GM19468 (cell line): ENCODE results near the gene CDH4.
"Not testable (repeated sequence)": the region's sequence is repeated elsewhere in the genome, so short reads cannot be mapped to it uniquely, and the experiment has no call there.

Experiments used
- ATAC-seq: cut with Tn5 transposase; IDR thresholded peaks from one replicate; pipeline ENCODE4 v1.9.1; 2021; ENCODE audit warnings: mild to moderate bottlenecking, moderate library complexity, moderate number of reproducible peaks; ENCODE audit not compliant: unreplicated experiment; ENCODE audit errors: extremely low read depth

Gene CDH4

DNA sequence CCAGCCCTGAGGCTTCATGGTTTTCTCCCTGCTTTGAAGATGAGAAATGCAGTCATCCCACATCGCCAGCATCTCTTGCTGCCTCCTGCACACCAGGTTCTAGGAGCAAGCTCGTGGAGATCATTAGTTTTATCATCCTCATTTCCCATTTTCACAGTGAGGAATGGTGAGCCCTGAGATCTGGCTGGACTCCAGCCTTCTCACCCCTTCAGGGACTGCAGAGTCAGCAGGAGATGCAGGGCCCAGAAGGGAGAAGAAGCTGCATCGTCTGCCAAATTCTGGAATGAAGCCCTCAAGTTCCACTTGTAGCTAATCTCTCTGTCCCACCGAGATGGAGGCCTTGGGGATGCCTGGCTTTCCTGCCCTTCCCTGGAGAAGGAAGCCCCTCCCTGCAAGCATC lies 596.8 kb downstream of the CDH4 start:
- no peak for ATAC-seq

DNA sequence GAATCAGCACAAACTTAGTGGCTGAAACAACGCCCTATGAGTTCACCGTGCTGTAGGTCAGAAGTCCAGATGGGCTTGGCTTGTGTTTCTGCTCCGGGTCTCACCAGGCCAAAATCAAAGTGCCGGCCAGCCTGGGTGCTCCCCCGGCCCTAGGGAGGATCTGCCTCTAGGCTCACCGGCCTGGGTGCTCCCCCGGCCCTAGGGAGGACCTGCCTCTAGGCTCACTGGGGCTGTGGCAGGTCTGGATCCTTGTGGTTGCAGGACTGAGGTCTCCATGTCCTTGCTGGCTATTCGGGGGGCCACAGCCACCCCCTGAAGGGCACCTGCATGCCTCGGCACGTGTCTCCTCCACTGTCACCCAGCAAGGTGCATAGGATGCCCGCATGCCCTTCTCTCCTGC lies 597.3 kb downstream of the CDH4 start:
- no peak for ATAC-seq

DNA sequence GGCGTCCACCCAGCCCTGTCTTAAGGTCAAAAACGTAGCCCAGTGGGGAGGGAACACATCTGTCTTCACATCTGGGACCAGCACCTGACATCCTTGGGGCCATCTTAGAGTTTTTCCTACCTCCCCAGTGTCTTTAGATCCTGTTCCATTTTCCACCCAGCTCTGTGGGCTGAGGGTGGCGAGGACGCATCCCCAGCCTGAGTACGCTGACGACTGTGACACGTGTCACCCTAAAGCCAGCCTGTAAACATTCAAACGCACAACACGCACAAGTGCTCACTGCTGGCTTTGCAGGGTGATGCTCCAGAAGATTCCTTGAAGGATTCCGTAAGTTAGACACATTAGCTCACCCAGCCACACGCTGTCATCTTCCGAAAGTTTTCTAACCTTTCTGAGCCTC lies 597.8 kb downstream of the CDH4 start:
- ATAC-seq: no peak

DNA sequence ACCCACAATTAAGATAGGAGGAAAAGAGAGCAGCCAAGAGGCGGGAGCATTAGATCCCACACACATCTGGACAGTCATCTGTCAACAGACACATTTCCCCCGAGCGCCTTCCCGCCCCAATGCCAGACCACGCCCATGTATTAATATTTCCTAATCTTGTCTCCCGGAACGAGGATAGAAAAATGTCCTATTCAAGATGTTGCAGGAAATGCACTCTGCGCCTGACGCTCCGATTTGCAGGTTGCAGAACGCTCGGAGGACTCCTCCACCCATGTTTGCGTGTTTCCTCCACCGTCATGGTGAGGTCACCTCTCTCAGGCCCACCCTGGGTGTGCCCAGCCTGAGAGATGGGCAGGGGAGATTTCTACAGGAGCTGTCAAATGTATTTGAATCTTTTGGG lies 598.4 kb downstream of the CDH4 start:
- no peak for ATAC-seq

DNA sequence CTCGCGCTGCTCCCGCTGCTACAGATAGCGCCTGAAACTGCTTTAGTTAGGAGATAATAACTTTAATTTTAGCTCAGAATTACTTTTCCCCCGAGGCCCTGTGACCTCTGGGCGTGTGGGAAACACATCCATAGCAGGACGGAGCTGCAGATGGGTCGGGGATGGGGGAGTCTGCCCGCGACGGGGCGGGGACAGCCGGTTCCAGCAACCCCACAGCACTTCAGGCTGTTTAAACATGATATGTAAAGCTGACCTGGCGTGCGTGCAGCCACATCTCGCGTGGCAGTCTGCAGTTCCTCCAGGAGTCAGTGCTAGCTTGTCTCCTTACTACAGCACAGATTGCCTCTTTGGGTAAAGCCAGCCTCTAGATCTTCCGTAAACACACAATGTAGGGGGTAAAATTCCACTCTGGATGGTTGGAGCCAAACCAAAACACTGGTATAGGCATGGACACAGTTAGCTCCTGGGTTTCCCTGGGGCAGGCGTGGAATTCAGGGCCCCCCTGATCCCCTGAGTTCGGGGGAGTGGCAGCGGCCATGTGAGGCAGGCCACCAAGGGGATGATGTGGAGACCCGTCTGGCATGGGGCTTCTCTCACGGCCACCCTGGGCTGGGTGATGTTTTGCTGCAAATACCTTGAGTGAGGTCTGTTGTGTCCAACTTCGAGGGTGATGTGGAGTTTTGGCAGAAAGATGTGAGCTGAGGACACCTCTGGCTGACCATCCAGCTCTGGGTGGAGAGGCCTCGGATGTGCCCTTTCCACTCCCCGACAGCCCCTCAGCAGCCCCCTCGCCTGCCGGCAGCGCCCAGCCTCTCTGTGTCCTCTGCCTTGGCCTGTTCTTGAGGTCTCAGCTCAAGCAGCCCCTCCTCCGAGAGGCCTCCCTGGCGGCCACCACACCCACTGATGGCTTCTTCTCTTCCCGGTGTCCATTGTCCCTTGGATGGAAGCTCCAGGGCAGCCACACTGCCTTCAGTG lies 599.2 kb downstream of the CDH4 start:
- no peak for ATAC-seq

DNA sequence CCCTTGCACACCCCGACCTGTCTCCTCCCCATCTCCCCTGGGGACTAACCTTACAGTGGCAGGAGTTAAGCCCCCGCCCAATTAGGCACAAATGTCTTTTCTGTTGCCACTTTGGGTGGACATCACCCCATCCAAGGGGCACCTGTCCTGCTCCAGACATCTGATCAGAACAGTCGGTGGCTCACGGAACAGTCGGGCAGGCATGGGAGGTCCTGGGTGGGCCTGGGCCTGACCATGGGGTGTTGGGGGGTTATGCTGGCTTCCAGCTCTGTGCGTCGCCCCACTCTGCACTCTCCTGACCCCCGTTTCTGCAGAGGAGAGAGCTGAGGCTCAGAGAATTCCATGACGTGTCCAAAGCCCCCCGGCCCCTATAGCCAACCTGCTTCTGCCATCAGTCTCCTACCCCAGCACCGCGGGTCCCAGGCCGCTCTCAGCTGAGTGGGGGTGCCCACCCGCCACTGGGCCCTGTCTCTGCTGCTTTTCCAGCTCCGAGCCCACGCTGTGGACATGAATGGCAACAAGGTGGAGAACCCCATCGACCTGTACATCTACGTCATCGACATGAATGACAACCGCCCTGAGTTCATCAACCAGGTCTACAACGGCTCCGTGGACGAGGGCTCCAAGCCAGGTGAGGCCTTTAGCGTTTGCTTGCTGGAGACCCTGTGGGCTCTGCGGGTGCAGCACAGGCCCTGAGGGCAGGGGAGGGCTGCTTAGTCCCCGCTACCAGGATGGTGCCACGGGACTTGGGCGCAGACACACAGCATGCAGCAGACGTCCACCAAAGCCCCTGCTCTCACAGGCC lies 600.4 kb downstream of the CDH4 start:
- ATAC-seq: no peak

DNA sequence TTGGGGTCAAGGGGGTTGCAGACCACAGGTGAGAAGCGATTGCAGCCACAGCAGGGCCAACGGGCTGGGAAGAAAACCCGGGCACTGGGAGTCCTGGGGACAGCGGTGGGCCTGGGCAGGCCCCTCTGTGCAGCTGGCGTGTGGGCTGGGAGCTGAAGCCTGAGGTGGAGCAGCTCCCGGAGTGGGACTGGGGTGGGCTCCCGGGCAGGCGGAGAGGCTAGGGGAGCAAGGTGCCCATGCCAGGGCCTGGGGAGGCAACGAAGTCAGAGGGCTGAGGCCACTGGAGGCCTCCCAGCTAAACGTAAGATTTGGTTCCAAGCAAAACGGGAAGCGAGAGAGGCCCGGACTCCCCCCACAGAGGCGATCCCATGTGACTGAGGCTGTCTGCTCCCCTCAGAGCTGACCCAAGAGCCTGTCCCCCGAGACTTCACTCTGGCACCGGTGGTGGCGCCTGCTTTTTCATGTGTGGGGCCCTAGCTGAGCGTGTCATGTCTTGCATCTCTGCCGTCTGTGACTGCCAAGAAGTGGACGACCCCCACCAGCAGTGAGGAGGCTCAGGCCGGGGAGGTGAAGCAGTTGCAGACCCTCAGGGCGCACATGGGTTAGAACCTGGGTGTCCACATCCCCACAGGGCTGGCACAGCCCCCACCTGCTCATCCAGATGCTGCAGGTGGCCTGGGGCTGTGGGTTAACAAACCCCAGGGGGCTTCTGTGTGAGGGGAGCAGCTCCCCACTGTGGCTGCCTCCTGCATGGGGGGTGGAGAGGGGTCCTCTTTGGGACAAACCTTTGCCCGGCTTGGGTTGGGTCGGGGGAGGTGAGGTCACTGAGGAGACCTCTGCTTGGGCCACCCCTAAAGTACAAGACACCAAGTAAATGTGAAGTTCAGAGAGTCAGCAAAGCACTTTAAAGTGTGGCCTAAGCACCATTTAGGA lies 601.3 kb downstream of the CDH4 start:
- ATAC-seq: no peak

DNA sequence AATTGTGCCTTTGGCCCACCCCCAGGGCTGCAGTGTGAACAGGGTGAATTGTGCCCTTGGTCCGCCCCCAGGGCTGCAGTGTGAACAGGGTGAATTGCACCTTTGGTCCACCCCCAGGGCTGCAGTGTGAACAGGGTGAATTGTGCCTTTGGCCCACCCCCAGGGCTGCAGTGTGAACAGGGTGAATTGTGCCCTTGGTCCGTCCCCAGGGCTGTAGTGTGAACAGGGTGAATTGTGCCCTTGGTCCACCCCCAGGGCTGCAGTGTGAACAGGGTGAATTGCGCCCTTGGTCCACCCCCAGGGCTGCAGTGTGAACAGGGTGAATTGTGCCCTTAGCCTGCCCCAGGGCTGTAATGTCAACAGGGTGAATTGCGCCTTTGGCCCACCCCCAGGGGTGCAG lies 602.5 kb downstream of the CDH4 start:
- not testable (repeated sequence) for ATAC-seq

DNA sequence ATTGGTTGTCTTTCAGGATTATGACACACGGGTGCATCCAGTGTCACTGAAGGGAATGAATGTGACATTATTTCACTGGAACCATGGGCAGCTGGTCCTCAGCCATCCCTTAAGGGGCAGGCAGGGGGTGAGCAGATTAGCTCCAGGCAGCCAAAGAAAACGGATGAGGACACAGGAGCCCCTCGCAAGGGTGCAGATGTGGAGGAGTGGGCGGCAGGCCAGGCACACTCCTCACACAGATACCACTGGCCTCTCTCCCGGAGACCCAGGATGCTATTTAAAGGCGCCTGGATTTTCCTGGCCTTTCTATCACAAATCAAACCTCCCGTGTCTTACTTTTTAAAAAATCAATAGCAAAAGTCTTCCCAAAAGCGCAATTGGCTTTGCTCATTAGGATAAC lies 603.2 kb downstream of the CDH4 start:
- ATAC-seq: no peak

DNA sequence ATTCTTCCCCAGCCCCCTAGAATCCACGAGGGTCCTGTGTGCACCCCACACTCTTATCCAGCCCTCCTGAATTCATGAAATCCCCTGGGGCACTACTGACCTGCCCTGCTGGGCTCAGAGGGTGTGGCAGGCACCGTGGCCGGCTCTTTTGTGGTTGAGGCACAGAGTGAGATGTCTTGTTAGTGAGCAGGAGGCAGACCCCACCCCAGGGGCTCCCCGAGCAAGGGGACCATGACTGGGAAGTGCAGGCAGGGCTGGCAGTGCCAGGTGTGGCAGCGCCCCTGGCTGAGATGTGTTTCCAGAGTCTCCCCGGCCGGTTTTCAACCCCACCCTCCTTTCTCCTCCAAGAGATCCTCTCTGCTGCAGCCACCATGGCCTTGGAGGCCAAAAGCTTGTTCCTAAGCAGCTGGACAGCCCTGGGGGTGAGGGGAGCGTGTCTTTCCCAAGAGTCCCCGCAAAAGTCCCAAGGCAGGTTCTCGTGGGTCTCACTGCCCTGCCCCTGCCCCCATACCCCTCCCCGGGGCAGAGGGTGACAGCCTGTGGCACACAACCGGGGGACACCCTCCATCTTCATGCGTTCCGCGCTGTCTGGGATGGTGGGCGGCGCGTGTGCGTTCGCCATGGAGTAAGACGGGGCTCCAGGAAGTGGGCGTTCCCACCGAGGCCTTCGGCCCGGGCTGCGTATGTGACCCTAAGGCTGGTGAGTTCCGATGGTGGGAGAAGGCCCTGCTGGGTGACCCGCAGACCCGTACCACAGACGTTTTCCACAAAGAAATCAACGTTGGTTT lies 604.8 kb downstream of the CDH4 start:
- ATAC-seq: no peak

DNA sequence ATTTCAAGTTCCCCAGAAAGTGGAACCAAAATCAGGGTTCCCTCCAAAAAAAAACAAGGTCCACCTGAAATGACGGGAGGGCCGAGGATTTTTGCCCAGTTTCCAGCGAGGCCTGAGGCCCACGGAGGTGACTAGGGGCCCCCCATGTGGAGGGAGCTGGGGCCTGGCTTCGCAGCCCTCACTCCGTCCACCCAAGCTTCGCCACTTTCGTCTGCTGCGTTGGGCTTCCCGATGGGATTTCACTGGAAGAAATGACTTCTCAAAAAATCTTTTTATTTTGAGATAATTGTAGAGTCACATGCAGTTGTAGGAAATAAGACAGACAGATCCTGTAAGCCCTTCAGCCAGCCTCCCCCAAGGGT lies 605.3 kb downstream of the CDH4 start:
- no peak for ATAC-seq

DNA sequence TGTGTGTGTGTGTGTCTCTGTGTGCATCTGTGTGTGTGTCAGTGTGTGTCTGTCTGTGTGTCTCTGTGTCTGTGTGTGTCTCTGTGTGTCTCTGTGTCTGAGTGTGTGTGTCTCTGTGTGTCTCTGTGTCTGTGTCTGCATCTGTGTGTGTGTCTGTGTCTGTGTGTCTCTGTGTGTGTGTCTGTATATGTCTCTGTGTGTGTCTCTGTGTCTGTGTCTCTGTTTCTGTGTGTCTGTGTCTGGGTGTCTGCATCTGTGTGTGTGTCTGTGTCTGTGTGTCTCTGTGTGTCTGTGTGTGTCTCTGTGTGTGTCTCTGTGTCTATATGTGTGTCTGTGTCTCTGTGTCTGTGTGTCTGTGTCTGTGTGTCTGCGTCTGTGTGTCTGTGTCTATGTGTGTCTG lies 605.8 kb downstream of the CDH4 start:
- ATAC-seq: no peak

DNA sequence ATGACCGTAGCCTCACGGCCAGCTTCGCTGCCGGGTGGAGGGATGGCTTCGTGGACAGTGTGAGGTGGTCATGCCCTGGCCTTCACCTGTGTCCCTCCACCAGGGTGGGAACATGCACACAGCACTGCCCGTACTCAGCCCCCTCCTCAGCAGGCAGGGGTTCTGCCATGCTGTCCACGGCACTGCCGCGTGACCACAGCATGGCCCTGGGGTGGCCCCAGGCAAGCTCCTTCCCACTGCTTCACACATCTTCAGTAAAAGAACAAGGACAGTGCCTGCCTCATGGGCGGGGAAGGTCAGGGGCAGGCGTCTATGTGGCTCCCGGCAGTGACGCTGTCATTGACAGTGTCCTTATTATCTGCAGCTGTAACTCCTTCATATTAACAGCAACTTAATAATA lies 607.7 kb downstream of the CDH4 start:
- no peak for ATAC-seq

DNA sequence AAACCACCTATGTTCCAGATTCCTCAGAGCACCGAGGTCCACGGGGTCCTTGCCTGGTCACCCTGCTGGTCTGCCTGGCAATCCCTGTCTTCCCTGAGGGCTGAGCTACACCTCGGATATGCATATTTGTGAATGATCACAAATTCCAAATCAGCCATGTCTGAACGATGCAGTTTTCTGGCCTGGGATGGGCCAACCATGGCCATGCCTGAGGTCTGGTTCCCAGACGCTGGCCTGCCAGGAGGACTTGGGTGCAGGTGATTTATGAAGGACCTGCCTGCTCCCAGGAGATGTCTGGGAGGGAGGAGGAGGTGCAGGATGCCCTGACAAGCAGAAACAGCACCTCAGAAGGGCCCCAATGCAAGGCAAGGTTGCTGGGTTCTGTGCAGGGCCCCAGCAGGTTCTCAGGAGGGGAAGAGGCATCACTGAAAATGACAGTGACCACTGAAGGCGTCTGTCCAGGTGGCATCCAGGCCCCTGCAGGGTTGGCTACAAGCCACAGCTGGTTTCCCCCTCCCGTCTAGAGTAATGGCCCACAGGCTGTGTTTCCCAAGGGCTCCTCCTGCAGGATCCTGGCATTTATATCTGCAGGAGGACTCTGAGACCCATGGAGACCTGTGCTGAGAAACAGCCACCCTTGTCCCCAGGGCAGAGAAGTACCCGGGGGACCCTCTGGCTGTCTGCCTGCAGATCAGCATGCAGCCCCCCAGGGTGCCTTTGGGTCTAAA lies 608.4 kb downstream of the CDH4 start:
- no peak for ATAC-seq

DNA sequence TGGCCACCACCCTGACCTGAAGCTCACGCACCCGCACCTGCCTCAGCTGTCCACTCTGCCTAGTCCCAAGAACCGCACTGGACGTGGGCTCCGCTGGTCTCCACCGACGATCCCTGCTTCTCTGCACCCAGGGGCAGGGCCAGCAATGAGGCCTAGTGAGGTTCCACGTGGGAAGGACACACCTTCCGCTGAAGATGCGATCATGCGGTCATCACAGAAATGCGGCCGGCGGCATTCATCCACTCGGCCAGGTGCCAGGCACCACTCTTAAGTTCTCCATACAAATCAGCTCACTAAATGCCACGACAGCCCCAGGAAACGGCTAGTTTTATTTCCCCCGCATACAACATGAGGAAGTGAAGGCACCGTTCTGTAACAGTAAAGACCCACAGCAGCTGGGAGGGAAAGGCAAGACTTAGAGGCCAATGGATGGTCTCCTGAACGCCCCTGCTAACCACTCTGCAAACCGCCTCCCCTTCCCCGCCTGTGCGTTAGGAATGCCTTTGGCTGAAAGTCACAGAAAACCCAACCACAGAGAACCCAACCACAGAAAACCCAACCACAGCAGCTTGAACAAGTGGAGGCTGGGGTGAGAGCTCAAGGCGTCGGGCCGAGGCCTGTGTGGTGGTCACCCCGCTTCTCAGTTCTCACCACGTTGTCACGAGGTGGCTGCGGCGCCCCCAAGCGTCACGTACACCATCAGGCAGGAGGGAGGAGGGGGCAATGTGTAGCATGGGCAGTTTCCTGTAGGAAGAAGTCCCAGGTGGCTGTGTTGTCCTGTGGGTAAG lies 609.2 kb downstream of the CDH4 start:
- ATAC-seq: no peak

DNA sequence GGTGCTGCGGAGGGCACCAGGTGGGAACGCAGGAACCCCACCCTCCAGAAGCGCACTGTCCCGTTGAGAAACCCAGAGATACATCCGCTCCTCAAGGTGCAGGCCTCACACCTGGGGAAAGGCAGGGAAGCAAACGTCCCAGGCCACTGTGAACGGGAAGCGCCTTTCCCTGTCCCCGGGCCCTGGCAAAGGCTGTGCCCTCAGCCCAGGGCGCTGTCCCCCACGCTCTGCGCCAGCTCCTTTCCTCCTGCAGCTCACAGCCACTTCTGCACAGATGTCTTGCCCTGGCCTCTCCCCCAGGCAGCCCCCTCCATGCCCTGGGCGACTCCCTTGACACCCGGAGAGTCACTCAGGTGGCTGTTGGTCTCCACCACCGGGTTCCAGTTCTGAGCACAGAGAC lies 609.8 kb downstream of the CDH4 start:
- no peak for ATAC-seq

DNA sequence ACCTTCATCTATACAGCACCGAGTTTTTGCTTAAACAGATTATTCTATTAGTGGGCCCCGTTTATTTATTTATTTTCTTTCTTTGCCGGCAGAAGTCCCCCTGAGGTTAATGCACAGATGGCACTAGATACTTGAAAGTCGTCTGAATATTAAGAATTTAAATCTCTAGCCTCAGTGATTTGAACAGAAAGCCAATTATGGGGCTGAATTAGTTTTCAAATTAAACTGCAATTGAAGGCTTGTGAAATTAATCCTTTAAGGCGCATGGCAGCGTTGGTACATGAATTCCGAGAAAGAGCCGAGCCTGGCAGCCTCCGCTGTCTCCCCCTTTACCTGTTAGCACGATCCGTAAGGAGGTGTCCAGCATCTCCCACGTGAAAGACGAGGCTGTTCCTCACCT lies 610.8 kb downstream of the CDH4 start:
- no peak for ATAC-seq

DNA sequence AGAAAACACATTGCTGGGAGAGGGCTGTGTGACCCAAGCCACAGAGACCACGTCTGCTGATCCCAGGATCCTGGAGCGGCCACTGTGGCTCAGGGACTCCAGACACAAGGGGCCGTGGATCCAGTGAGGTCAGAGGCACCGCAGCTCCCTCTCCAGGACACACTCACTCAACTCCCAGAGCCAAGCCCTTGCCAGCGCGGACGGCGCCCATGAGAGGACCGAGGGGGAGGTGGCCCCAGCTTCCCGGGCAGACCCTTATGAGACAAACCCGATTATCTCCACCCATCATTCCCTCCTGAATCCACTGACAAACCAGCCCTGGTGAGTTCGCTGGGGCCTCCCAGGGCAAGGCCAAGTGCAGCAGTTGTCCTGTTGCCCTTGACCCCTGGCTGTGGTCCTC lies 612.4 kb downstream of the CDH4 start:
- no peak for ATAC-seq
